Raji (cell line): ENCODE results near the gene MFSD6.

Experiments used
- POLR2A ChIP-seq: IDR thresholded peaks from 2 replicates; pipeline ENCODE4 v1.6.1; 2011; ENCODE audit warnings: low read depth, low read length, control low read depth; ENCODE audit not compliant: insufficient read depth

The MFSD6 gene

DNA sequence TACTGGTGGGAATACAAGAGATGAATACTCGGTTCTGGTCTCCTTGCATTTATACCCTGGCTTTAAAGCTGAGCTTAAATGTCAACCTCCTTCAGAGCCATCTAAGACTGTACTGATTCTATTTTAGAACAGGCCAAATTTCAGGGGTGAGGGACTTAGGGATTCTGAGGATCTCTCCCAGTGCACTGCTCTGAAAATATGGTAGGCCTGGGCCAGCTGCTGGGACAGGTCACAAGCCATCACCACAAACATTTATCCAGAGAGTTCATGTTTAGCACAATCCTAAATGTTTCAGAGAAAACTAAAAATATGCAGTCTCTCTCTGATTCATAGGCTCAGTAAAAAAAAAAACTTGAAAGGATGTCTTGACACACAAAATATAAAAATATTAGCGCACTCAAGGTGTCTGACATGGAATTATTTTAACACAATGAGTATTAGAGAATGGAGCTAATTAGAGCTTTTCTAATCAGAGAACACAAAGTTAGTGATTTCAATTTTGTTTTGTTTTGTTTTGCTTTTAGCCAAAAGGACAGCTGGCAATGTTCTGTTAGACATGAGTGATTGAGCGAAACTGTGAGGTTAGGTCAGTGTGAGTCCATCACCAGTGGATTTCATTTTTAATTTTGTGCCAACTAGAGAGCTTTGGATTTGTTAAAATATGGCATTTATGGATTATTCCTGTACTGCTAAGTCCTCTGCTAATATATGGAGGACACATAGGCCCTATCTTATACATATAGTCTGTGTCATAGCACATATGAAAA is 38.8 kb downstream of the MFSD6 start:
- TF ChIP-seq POLR2A: no peak

GRCh38 chr2:190447766-190448165 is 39.6 kb downstream of the MFSD6 start:
- no peak for TF ChIP-seq POLR2A

GRCh38 chr2:190449925-190450324 is 41.8 kb downstream of the MFSD6 start:
- no peak for TF ChIP-seq POLR2A

GRCh38 chr2:190450363-190450762 is 42.2 kb downstream of the MFSD6 start:
- no peak for TF ChIP-seq POLR2A

- TF ChIP-seq POLR2A: no peak
Measured at GRCh38 chr2:190451561-190452176, 43.5 kb downstream of the MFSD6 start.

DNA sequence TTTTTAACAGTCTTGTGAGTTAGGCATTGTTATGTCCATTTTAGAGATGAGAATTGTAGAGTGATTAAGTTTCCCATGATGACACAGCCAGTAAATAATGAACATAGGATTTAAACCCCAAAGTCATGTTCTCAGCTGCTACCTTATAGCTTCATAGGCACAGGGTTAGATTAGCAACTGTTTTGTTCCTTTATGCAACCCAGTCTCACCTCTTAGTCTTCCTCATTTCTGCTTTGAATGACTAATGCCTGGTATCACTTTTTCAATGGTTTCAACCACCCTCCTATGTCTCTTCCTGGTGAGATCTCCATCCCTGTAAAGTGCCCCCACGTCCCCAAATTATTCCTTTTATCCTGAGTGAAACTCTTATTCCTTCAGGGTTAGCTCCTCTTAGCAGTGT is 44.3 kb downstream of the MFSD6 start:
- TF ChIP-seq POLR2A: no peak

DNA sequence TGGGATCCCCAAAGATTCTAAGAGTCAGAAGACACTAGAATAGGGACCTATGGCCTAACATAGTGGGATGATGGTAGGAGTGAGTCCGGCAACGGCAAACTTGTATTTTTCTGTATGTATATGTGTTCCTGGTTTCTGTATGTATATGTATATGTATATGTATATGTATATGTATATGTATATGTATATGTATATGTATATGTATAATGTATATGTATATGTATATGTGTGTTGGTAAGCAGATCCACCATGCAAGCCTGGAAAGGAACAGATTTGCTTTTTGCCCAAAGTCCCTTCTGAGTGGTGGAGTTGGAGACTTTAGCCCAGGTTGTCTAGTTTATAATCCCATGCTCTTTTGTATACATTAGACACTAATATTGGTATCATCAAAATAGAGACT is 46.6 kb downstream of the MFSD6 start:
- no peak for TF ChIP-seq POLR2A

- no peak for TF ChIP-seq POLR2A
Measured at GRCh38 chr2:190455358-190456095, 47.4 kb downstream of the MFSD6 start.

DNA sequence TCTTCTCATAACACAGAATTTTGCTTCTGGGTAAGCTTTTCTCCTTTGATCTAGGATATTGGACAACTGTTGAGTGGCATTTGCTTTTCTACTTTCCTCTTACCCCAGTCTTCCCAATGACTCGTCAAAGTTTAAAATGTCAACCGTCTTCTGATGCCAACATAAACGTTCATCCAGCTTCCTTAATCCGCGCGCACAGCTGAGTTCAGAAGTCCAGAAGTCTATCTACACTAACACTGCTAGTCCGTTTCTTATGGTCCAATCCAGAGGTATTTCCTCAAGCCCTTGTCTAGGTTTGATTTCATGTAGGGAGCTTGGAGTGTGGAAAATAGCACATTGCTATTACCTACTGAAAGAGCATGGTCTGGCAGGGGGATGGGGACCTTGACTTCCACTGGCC is 48.7 kb downstream of the MFSD6 start:
- TF ChIP-seq POLR2A: no peak

GRCh38 chr2:190457256-190457655 is 49.1 kb downstream of the MFSD6 start:
- TF ChIP-seq POLR2A: no peak

DNA sequence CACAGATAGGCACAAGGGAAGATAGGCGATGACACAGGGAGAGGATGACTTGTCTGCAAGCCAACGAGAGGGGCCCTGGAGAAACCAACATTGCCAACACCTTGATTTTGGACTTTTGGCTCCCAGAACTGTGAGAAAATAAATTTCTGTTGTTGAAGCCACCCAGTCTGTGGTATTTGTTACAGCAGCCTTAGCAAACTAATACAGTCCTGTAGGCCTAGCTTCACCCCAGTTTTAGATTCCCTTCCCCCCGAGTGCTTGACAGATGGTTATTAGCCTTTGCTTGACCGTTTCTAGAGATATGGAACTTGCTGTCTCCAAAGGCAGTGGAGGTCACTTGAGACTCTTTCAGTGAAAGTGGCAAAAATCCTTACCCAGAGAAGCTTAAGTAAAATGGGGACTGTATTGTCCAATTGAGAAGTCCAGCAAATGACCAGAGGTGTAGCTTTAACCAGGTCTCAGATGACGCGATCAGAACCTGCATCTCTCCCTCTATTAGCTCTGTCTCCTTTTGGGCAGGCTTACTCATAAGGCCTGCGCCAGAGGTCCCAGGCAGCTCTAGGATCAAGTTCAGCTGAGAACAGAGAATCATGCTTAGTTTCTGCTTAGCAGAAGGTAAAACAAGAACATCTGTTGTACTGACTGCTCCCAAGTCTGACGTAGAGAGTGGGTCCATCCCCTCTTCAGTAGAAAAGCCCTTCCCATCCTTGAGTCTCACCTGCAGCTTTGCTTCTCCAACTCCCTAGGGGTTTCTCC is 50.4 kb downstream of the MFSD6 start:
- no peak for TF ChIP-seq POLR2A

GRCh38 chr2:190459881-190460280 is 51.7 kb downstream of the MFSD6 start:
- no peak for TF ChIP-seq POLR2A

DNA sequence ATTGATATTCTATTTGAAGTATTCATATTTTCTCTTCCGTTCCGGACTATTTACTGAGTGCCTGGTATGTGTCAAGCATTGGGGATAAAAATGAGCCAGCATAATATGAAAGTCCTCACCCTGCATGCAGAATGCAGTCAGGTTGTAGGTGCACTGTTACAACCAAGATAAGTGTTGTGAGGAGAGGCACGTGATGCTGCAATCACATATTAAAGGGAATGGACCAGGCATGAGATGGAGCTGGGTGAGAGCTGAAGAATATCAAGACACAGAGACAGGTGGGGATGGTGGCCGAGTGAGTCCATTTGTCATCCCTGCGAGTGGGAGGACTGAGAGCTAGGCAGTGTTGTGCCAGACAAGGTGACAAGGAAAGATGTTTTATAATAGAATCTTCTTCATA is 52.3 kb downstream of the MFSD6 start:
- TF ChIP-seq POLR2A: no peak

- TF ChIP-seq POLR2A: no peak
Measured at GRCh38 chr2:190462181-190462580, 54.0 kb downstream of the MFSD6 start.

DNA sequence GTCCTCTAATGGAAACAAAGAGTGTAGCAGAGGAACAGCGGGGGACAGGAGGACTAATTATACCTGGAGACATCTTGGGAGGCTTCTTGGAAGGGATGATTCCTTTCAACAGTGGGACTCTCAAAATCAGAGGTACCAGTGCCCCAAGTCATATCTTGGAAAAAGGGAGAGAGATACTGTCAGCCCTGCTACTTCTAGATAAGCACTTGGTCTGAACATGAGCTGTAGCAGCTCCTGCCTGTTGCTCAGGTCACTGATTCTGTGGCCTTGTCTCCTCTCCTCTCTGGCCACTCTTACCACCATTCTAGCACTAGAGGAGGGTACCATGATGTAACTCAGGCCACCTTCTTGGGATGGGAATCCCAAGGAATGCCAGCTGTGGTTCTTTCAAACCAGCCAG is 54.5 kb downstream of the MFSD6 start:
- no peak for TF ChIP-seq POLR2A
